ENCODE results near the gene TMEM40. TPM values are rescaled to one million over a fixed set of nuclear protein-coding genes. Genes with fewer than 3 reads are reported as not detected.
A peak's percentile ranks its signal among the peaks of the same experiment; 100 is the strongest.
"Not testable (repeated sequence)": the region's sequence is repeated elsewhere in the genome, so short reads cannot be mapped to it uniquely, and the experiment has no call there.

Gene TMEM40
- total RNA-seq, 1 donor from 2014 or later = 2.4 TPM

GRCh38 chr3:12796171-12797123 is 37.4 kb upstream of the TMEM40 start, which contains the start of gene CAND2:
CAND2 (plus strand) TSS chr3:12796680; CDS start chr3:12796721, 41 bp downstream.
- no peaks in the 10 kb centered on the region for H3K36me3 Mint-ChIP-seq (ENCODE audit: unreplicated experiment)
- H3K4me3 Mint-ChIP-seq (ENCODE audit: unreplicated experiment) = peak within 1 kb of the TSS; percentile 88
- TF ChIP-seq CTCF (IDR thresholded peaks at IDR 0.05) = no peak
- peak; percentile 88 for DNase-seq (ENCODE audit: extremely low spot score, unreplicated experiment)
- H3K27me3 Mint-ChIP-seq (ENCODE audit: unreplicated experiment) = no peaks in the 10 kb centered on the region
- no peaks in the 10 kb centered on the region for H3K9me3 Mint-ChIP-seq (ENCODE audit: unreplicated experiment)
- H3K4me1 Mint-ChIP-seq (ENCODE audit: unreplicated experiment) = peaks cover 7% of the 10 kb centered on the region
- peak within 1 kb of the TSS; percentile 82 for H3K27ac Mint-ChIP-seq (ENCODE audit: unreplicated experiment)

GRCh38 chr3:12793701-12794100 is 34.6 kb upstream of the TMEM40 start:
- DNase-seq (ENCODE audit: extremely low spot score, unreplicated experiment) = no peak
- Mint-ChIP-seq H3K9me3 (ENCODE audit: unreplicated experiment) (no peaks in the 10 kb centered on the region), H3K36me3 (ENCODE audit: unreplicated experiment) (no peaks in the 10 kb centered on the region), H3K27me3 (ENCODE audit: unreplicated experiment) (no peaks in the 10 kb centered on the region), H3K4me3 (ENCODE audit: unreplicated experiment) (no peak overlapping the region), H3K4me1 (ENCODE audit: unreplicated experiment) (peaks cover 8% of the 10 kb centered on the region), H3K27ac (ENCODE audit: unreplicated experiment) (no peak overlapping the region)
- TF ChIP-seq CTCF (IDR thresholded peaks at IDR 0.05) = no peak

GRCh38 chr3:12791430-12791829 is 32.4 kb upstream of the TMEM40 start:
- TF ChIP-seq CTCF (IDR thresholded peaks at IDR 0.05) = no peak
- Mint-ChIP-seq H3K27me3 (ENCODE audit: unreplicated experiment) (peaks cover 8% of the 10 kb centered on the region), H3K27ac (ENCODE audit: unreplicated experiment) (no peak overlapping the region), H3K4me1 (ENCODE audit: unreplicated experiment) (peaks cover 4% of the 10 kb centered on the region), H3K4me3 (ENCODE audit: unreplicated experiment) (no peak overlapping the region), H3K36me3 (ENCODE audit: unreplicated experiment) (no peaks in the 10 kb centered on the region), H3K9me3 (ENCODE audit: unreplicated experiment) (no peaks in the 10 kb centered on the region)
- no peak for DNase-seq (ENCODE audit: extremely low spot score, unreplicated experiment)

GRCh38 chr3:12787967-12788690 is 29.1 kb upstream of the TMEM40 start:
- not testable (repeated sequence) for H3K9me3 Mint-ChIP-seq (ENCODE audit: unreplicated experiment); DNase-seq (ENCODE audit: extremely low spot score, unreplicated experiment); H3K36me3 Mint-ChIP-seq (ENCODE audit: unreplicated experiment); H3K4me3 Mint-ChIP-seq (ENCODE audit: unreplicated experiment); H3K27ac Mint-ChIP-seq (ENCODE audit: unreplicated experiment); H3K4me1 Mint-ChIP-seq (ENCODE audit: unreplicated experiment)
- H3K27me3 Mint-ChIP-seq (ENCODE audit: unreplicated experiment) = peaks cover 29% of the 10 kb centered on the region

GRCh38 chr3:12787346-12787745 is 28.3 kb upstream of the TMEM40 start:
- not testable (repeated sequence) for H3K27ac Mint-ChIP-seq (ENCODE audit: unreplicated experiment); H3K9me3 Mint-ChIP-seq (ENCODE audit: unreplicated experiment); H3K4me1 Mint-ChIP-seq (ENCODE audit: unreplicated experiment); H3K4me3 Mint-ChIP-seq (ENCODE audit: unreplicated experiment); H3K36me3 Mint-ChIP-seq (ENCODE audit: unreplicated experiment)
- peaks cover 37% of the 10 kb centered on the region for H3K27me3 Mint-ChIP-seq (ENCODE audit: unreplicated experiment)
- DNase-seq (ENCODE audit: extremely low spot score, unreplicated experiment) = peak; percentile 89
- TF ChIP-seq CTCF (IDR thresholded peaks at IDR 0.05) = peak; percentile 61

Measured in osteocyte (in vitro differentiated cells).